ENCODE results near the gene RSRC1. TPM values are rescaled to one million over a fixed set of nuclear protein-coding genes. Genes with fewer than 3 reads are reported as not detected.

The RSRC1 gene
- total and polyA plus RNA-seq, 2 of the 13 experiments (the other 11 are each of a cell fraction or from before 2014, with no cell fraction given) = 4.9 to 63.0 TPM

DNA sequence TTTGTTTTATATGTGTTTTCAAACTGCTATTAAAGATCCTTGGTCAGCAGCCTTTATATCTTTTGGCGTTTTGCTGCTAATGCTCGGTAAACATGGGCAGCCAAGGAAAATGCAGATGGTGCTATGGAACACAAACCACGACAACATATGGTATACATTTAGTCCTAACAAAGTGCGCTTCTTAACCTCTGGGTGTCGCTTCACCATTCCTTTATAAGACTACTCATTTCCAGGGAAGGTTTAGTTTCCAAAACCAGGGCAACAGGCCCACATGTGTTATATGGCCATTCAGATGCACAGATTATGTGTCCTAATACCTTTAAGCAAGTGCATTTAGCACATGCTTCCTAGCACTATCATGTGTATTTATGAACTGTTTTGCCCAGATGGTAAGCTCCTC, 18.4 kb upstream of the RSRC1 start:
- peaks cover under 1 to 11% of the 10 kb centered on the region in 2 experiments; a peak in 2 of 5 replicates for H3K27me3 ChIP-seq (ENCODE audit: control insufficient read depth in 1 of 2, insufficient read depth in 2 of 2, low read length in 2 of 2)
- POLR2A ChIA-PET = no interaction called here
- no peaks in the 10 kb centered on the region for H3K9me3 ChIP-seq (ENCODE audit: low read length)
- H3K9ac ChIP-seq (ENCODE audit: insufficient read depth, low read depth, low read length) = no peak overlapping the region
- in situ Hi-C loops (cut with HindIII; ENCODE audit: extremely low pct_ligation_motif_present, low pct_unique_long_range_greater_than_20kb) (loop anchor here (10.0 kb wide), 1 partner anchor 343 kb away; no protein-coding TSS in a partner anchor), intact Hi-C loops (cut with micrococcal nuclease; ENCODE audit: unreplicated experiment) (loop anchor here (1.0 to 10.0 kb wide), 3 partner anchors 222 to 477 kb away; no protein-coding TSS in a partner anchor)
- ATAC-seq = peak; percentile 75
- no peaks in the 10 kb centered on the region for H3K4me1 ChIP-seq (ENCODE audit: insufficient read depth, low read length)
- WGBS (ENCODE audit: low lambda C conversion rate) = 26% methylated on average over 5 of the region's 5 CpGs
- peak; percentile 32 for FAIRE-seq
- no peak overlapping the region for H3K27ac ChIP-seq (ENCODE audit: extremely low read length, insufficient read depth, low read length)
- TF ChIP-seq LBX2 (CRISPR knock-in tag; IDR thresholded peaks at IDR 0.05; ENCODE audit: borderline replicate concordance) (no peak), CTCF (CRISPR knock-in tag; IDR thresholded peaks at IDR 0.05) (peak; percentile 60), SMC3 (IDR thresholded peaks at IDR 0.05; ENCODE audit: low read length) (peak; percentile 20; the same call in 1 of the 2 replicates), STAG1 (CRISPR knock-in tag; IDR thresholded peaks at IDR 0.05) (peak; percentile 60)
- CTCF ChIA-PET (ENCODE audit: low intra/inter-chr PET ratio, low total read pairs) = interaction anchor here (1.5 to 1.8 kb wide), 2 partner anchors 222 to 343 kb away, joined by 5 to 6 read pairs; no protein-coding TSS in a partner anchor
- H3K36me3 ChIP-seq (replicated peaks in 1 of 2; ENCODE audit: control insufficient read depth in 1 of 2, insufficient read depth in 2 of 2, low read length in 2 of 2) = no peaks in the 10 kb centered on the region
- DNase-seq (ENCODE audit: low spot score) = peak; percentile 15
- H2AFZ ChIP-seq (ENCODE audit: low read length) = no peak overlapping the region
- H4K20me1 ChIP-seq (ENCODE audit: insufficient read depth, low read length) = no peaks in the 10 kb centered on the region
- no peaks in the 10 kb centered on the region for H3K79me2 ChIP-seq (ENCODE audit: insufficient read depth, low read length)
- BruUV-seq (replicated peaks) = no TSS peak
- H3K4me3 ChIP-seq (replicated peaks in 1 of 3; ENCODE audit: insufficient read depth in 1 of 3, low read depth in 2 of 3, low read length in 3 of 3) = no peak overlapping the region
- H3K4me2 ChIP-seq (ENCODE audit: low read depth, low read length) = no peak overlapping the region

- Histone ChIP-seq H3K79me2 (ENCODE audit: insufficient read depth, low read length) (no peaks in the 10 kb centered on the region), H3K9ac (ENCODE audit: insufficient read depth, low read depth, low read length) (no peak overlapping the region), H3K9me3 (ENCODE audit: low read length) (no peaks in the 10 kb centered on the region), H3K27ac (ENCODE audit: extremely low read length, insufficient read depth, low read length) (no peak overlapping the region), H3K4me1 (ENCODE audit: insufficient read depth, low read length) (peaks cover 5% of the 10 kb centered on the region), H2AFZ (ENCODE audit: low read length) (no peak overlapping the region), H3K4me3 (replicated peaks in 1 of 3; ENCODE audit: insufficient read depth in 1 of 3, low read depth in 2 of 3, low read length in 3 of 3) (no peak overlapping the region), H3K4me2 (ENCODE audit: low read depth, low read length) (no peak overlapping the region), H4K20me1 (ENCODE audit: insufficient read depth, low read length) (no peaks in the 10 kb centered on the region), H3K36me3 (replicated peaks in 1 of 2; ENCODE audit: control insufficient read depth in 1 of 2, insufficient read depth in 2 of 2, low read length in 2 of 2) (no peaks in the 10 kb centered on the region), H3K27me3 (ENCODE audit: control insufficient read depth in 1 of 2, insufficient read depth in 2 of 2, low read length in 2 of 2) (peaks cover 2 to 12% of the 10 kb centered on the region in 2 experiments; a peak in 2 of 5 replicates)
- DNase-seq (ENCODE audit: low spot score) = no peak
- POLR2A ChIA-PET = no interaction called here
- TF ChIP-seq ISL2 (CRISPR knock-in tag; IDR thresholded peaks at IDR 0.05) (no peak), SNRNP70 (IDR thresholded peaks at IDR 0.05; ENCODE audit: low read depth, low read length) (no peak), IRF2 (CRISPR knock-in tag; IDR thresholded peaks at IDR 0.05) (no peak), LRRFIP1 (CRISPR knock-in tag; conservative IDR thresholded peaks at IDR 0.05) (no peak)
- TF ChIP-seq, protein P1, sequence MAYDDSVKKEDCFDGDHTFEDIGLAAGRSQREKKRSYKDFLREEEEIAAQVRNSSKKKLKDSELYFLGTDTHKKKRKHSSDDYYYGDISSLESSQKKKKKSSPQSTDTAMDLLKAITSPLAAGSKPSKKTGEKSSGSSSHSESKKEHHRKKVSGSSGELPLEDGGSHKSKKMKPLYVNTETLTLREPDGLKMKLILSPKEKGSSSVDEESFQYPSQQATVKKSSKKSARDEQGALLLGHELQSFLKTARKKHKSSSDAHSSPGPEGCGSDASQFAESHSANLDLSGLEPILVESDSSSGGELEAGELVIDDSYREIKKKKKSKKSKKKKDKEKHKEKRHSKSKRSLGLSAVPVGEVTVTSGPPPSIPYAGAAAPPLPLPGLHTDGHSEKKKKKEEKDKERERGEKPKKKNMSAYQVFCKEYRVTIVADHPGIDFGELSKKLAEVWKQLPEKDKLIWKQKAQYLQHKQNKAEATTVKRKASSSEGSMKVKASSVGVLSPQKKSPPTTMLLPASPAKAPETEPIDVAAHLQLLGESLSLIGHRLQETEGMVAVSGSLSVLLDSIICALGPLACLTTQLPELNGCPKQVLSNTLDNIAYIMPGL (CRISPR knock-in tag; IDR thresholded peaks at IDR 0.05; ENCODE audit: borderline replicate concordance in 1 of 2, low read depth in 1 of 2) = no peak
- in situ Hi-C loops (cut with HindIII; ENCODE audit: extremely low pct_ligation_motif_present, low pct_unique_long_range_greater_than_20kb) (loop anchor here (10.0 kb wide), 1 partner anchor 341 kb away; no protein-coding TSS in a partner anchor), intact Hi-C loops (cut with micrococcal nuclease; ENCODE audit: unreplicated experiment) (loop anchor here (10.0 kb wide), 1 partner anchor 479 kb away; no protein-coding TSS in a partner anchor)
- ATAC-seq = no peak
- CTCF ChIA-PET (ENCODE audit: low intra/inter-chr PET ratio, low total read pairs) = no interaction called here
- no TSS peak for BruUV-seq (replicated peaks)
- FAIRE-seq = no peak
- 28% methylated on average over 2 of the region's 2 CpGs for WGBS (ENCODE audit: low lambda C conversion rate)
These were observed 16.4 kb upstream of the RSRC1 start for GRCh38 chr3:158093526-158093925.

All from HepG2 (cell line).